Right forelimb (tissue), 1 donor: ENCODE results near the gene VPS52.
A peak's percentile ranks its signal among the peaks of the same experiment; 100 is the strongest.
"Not testable (repeated sequence)": the region's sequence is repeated elsewhere in the genome, so short reads cannot be mapped to it uniquely, and the experiment has no call there.

Experiments used
- DNase-seq: peaks from one replicate; pipeline ENCODE4 v3.0.0-alpha.2; 2018

Gene VPS52

GRCh38 chr6:33299237-33299944, 27.7 kb upstream of the VPS52 start:
- DNase-seq = peak; percentile 94

- DNase-seq = peak; percentile 88
Observed at GRCh38 chr6:33298773-33299236, 27.1 kb upstream of the VPS52 start, which contains the start of gene RGL2. TSS of gene RGL2 (minus strand) at chr6:33298942. CDS start at chr6:33298610, 332 bp downstream.

GRCh38 chr6:33297956-33298772, 26.5 kb upstream of the VPS52 start:
- peak; percentile 85 for DNase-seq

DNA sequence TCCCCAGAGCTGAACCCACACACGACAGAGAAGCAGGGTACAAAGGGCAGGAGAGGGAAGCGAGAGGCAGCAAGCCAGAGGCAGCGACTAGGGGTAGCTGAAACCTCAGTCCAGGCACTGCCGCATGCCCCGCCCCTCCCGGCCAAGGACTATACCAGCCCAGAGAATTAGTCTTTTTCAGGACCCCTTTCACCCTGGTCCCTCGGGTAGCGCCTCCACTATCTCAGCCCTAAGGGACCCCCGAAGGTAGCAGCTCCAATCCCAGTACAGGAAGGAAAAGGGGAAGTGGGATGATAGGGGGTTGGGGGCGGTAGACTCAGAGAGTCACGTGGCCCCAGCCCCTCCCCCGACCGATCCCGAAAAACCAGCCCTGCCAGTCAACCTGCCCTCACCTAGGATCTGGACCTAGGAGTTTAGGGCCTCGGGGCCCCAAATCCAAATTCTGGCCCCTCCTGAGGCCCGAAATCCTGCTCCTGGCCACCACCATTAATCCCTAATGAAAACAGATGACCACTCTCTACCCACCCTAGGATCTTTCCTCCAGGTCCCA, 25.8 kb upstream of the VPS52 start:
- DNase-seq = no peak

DNA sequence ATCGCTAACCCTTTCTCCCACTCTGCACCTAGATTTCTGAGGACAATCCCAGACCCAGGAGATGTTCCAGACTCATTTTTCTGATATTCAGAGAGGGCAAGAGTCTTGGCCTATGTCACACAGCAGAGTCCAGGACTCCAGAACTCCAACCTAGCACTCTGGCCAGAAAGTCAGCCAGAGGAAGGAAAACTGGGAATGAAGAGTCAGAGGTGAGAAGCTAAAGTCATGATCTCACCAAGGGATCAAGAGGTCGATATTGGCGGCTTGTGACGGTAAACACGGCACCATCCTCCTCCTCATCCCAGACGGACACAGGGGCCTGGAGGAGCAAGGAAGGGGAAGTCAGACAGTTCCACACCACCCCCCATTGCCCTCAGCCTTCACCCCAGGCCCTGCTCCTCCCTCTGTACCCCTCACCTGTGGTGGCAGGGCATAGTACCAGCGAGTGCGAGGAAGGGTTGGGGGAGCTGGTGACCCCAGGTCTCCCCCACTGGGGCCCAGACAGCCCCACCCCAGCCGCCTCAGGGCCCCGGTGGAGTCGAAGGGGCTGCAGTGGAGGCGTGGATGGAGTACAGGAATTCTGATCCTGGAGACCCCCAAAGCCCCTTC, 25.2 kb upstream of the VPS52 start:
- DNase-seq = no peak

GRCh38 chr6:33295621-33296369, 24.1 kb upstream of the VPS52 start:
- DNase-seq = no peak

DNA sequence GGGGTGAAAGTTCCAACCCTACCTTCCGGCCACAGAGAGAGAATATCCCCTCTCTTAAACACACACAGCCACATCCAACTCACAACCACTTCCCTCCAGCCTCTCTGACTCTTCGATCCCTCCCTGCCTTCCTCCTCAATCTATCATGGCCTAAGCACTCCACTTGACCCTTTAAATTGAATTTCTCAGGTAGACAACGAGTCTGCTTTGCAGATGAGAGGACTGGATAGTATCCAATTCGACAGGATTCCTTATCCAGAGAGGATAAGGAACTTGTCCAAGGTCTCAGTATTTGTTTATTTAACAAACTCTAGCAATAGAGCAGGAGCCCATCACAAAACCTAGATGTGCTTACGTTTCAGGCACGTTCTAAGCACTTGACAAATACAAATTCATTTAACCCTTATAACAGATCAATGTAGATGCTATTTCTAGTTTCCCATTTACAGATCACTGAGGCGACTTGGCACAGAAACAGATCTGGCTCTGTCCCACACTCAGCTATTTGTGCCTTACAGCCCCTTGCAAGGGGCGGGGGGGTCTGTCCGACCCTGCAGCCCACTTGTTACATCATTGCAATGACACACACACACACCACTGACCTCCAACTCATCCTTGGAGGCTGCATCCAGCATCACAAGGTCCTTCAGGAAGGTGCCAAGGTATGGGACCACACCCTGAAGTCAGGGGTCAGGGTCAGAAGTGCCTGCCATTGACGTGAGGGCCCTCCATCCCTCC, 22.6 kb upstream of the VPS52 start:
- DNase-seq = no peak

DNA sequence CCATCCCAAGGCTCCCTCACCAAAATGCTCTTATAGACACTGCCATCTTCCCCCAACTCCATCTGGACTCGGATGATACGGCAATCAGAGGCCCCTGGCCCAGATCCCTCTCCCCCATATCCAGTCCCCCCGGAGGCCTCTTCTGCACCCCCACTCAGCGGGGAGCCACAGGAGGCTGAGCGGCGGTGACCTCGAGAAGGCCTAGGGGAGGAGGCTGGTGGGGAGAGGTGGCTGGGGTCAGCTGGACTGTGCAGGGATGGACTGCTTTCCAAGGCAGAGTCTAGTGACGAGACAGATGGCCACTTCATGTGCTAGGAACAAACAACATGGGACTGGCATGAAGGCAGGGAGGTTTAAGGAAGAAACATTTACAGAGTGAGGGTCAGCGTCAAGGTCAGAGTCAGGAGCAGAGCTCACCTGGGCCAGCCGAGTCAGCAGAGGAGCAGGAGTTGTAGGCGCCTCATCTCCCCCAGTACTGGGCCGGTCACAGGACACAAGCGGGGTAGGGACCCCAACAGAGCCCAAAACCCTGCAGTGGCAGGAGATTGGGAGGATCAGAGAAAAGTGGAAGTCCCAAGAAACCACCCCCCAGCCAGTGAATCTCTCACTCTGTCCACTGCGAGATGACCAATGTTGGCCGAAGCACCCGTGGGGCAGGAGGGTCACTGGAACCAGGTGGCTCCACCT, 21.5 kb upstream of the VPS52 start:
- DNase-seq = no peak

DNA sequence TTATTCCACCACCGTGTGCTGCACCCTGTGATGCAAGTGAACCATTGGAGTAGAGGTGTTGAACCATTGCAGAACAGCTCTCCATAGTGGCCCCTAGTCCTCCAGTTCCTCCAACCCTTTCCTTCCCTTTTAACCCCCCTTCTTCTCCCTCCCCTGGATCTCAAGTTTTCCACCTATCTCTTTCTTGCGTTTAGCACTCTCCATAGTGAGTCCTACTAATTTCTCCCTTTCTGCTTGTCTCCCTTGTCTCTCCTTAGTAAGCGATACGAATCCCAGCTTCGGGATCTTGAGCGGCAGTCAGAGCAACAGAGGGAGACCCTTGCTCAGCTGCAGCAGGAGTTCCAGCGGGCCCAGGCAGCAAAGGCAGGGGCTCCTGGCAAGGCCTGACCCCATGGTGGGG, 18.8 kb upstream of the VPS52 start:
- DNase-seq = no peak

DNA sequence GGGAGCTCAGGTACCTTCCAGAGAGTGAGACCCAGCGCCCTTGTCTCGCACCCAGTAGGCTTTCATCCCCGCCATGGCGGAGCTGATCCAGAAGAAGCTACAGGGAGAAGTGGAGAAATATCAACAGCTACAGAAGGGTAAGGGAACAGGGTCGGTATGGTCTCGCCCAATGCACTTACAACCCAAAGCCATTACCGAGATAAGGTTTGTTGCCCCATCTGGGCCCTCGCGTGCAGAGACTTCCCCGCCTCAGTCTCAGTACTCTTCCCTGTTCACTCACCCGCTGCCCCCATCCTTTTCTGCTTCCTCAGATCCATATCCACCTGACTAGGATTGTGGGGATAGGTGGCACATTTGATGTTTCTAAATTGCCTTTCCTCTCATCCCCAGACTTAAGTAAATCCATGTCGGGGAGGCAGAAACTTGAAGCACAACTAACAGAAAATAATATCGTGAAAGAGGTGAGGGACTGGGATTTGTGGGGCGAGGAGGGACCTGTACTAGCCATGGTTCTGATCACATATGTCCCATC, 18.2 kb upstream of the VPS52 start:
- no peak for DNase-seq

GRCh38 chr6:33288921-33289783, 17.5 kb upstream of the VPS52 start, which contains the start of the genes PFDN6 and WDR46:
TSS of gene PFDN6 (plus strand) at chr6:33289601. CDS start at chr6:33289857, 256 bp downstream.
TSS of gene WDR46 (minus strand) at chr6:33289239. CDS start at chr6:33289170, 69 bp downstream.
- peak; percentile 91 for DNase-seq

GRCh38 chr6:33288141-33288920, 16.7 kb upstream of the VPS52 start:
- no peak for DNase-seq

- no peak for DNase-seq
Observed at GRCh38 chr6:33286946-33287914, 15.6 kb upstream of the VPS52 start.

DNA sequence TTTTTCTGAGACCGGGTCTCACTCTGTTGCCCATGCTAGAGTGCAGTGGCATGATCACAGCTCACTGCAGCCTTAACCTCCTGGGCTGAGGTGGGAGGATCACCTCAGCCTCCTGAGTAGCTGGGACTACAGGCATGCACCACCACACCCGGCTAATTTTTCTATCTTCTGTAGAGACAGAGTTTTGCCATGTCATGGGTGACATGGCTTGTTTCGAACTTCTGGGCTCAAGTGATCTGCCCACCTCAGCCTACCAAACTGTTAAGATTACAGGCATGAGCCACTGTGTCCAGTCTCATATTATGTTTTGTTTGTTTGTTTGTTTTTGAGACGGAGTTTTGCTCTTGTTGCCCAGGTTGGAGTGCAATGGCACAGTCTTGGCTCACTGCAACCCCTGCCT, 13.5 kb upstream of the VPS52 start:
- not testable (repeated sequence) for DNase-seq

- no peak for DNase-seq
Observed at GRCh38 chr6:33280539-33280938, 8.9 kb upstream of the VPS52 start.

- DNase-seq = no peak
Observed at GRCh38 chr6:33279971-33280511, 8.4 kb upstream of the VPS52 start.

DNA sequence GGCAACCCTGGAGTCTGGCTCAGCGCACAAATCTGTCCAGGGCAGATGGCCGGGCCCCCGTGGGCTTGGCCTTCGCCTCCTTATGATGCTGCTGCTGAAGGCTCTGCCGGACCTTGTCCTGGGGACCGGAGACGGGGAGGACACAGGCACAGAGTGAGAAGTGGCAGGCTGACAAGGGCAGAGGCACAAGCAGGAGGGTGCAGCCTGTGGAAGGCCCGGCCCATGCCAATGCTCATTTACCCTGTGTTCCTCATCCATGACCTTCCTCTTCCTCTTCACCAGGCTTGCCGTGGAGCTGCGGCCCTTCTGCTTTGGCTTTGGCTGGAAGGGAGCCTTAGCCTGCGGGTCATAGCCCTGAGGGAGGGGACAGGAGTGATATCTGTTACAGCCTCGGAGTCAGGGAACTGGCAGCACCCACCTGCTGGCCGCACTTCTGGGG, 7.6 kb upstream of the VPS52 start:
- no peak for DNase-seq
